Astrocyte of the cerebellum (primary cell): ENCODE measurements around the gene CLCN1.

ENCODE experiments used
- DNase-seq: peaks from one replicate; pipeline ENCODE4 v3.0.0-alpha.2; 2011; ENCODE audit warnings: low read depth
- H3K4me3 ChIP-seq: 2 replicates; pipeline ENCODE4 v1.5.1; 2011; ENCODE audit warnings: mild to moderate bottlenecking, low read depth, low read length, moderate library complexity
- in situ Hi-C: cut with HindIII; loops from 2 replicates; pipeline ENCODE4 v1.10.0; 2017; ENCODE audit warnings: low sequenced_read_pairs
- TF ChIP-seq, protein P1 (sequence below): IDR thresholded peaks from 2 replicates; pipeline ENCODE4 v1.5.1; 2012; ENCODE audit warnings: low read length, low read depth, moderate library complexity, mild to moderate bottlenecking; ENCODE audit errors: missing control alignments

Gene CLCN1

DNA sequence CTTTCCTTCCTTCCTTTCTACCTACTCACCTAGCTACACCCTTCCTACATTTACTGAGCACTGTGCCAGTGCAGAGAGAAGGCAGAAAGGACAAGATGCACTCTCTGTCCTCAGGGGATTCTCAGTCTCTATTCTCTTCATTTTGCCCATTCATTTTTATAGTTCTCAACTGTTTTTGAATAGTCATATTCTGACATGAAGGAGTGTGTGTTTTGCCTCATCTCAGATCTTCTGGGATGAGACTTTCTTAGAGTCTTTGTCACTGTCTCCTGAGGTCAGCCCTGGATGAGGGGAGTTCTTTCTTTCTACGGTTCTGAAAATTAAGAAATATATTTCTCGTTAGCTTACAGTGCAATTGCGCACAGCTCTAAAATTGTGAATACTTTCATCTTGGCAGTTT, 21.3 kb downstream of the CLCN1 start:
- no peak for DNase-seq
- in situ Hi-C loops = no loop called here
- H3K4me3 ChIP-seq = no peak overlapping the region
- TF ChIP-seq, protein P1, sequence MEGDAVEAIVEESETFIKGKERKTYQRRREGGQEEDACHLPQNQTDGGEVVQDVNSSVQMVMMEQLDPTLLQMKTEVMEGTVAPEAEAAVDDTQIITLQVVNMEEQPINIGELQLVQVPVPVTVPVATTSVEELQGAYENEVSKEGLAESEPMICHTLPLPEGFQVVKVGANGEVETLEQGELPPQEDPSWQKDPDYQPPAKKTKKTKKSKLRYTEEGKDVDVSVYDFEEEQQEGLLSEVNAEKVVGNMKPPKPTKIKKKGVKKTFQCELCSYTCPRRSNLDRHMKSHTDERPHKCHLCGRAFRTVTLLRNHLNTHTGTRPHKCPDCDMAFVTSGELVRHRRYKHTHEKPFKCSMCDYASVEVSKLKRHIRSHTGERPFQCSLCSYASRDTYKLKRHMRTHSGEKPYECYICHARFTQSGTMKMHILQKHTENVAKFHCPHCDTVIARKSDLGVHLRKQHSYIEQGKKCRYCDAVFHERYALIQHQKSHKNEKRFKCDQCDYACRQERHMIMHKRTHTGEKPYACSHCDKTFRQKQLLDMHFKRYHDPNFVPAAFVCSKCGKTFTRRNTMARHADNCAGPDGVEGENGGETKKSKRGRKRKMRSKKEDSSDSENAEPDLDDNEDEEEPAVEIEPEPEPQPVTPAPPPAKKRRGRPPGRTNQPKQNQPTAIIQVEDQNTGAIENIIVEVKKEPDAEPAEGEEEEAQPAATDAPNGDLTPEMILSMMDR = no peak

DNA sequence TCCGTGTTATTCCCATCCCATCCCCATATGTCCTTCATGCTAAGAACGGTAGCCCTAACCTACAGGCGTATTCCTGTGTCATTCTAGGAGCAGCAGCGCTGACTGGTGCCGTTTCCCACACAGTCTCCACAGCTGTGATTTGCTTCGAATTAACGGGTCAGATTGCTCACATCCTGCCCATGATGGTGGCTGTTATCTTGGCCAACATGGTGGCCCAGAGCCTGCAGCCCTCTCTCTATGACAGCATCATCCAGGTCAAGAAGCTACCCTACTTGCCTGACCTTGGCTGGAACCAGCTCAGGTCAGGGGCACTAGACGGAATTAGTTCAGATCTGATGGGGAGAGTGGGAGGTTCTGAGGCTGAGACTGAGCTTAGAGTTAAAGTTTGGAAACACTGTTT, 25.9 kb downstream of the CLCN1 start:
- TF ChIP-seq, protein P1 = no peak
- in situ Hi-C loops = no loop called here
- H3K4me3 ChIP-seq = no peak overlapping the region
- DNase-seq = no peak

DNA sequence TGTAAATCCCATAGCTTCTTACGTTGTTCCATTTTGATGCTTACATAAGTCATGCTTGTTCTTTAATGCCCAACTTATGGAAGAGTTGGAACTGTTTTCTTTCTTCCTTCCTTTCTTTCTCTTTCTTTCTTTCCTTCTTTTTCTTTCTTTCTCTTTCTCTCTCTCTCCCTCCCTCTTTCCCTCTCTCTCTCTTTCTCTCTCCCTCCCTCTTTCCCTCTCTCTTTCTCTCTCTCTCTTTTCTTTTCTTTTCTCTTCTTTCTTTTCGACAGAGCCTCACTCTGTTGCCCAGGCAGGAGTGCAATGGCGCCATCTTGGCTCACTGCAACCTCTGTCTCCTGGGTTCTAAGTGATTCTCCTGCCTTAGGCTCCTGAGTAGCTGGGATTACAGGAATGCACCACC, 27.7 kb downstream of the CLCN1 start:
- DNase-seq = no peak
- H3K4me3 ChIP-seq = no peak overlapping the region
- TF ChIP-seq, protein P1 = no peak
- in situ Hi-C loops = no loop called here

DNA sequence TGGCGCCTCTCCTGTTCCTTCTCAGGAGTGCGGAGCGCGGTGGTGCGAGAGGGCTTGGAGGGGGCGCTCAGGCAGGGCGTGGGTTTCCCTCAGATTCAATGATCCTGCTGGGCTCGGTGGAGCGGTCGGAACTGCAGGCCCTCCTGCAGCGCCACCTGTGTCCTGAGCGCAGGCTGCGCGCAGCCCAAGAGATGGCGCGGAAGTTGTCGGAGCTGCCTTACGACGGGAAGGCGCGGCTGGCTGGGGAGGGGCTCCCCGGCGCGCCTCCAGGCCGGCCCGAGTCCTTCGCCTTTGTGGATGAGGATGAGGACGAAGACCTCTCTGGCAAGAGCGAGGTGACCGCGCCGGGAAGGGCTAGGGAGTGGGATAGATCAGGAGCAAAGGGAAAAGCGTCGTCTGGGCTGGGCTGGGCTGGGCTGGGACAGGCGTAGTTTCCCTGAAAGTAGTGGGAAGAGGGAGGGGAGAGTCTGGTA, 29.6 kb downstream of the CLCN1 start:
- in situ Hi-C loops = no loop called here
- H3K4me3 ChIP-seq = peak overlapping the region; percentile 13
- no peak for DNase-seq
- TF ChIP-seq, protein P1 = peak; percentile 51

DNA sequence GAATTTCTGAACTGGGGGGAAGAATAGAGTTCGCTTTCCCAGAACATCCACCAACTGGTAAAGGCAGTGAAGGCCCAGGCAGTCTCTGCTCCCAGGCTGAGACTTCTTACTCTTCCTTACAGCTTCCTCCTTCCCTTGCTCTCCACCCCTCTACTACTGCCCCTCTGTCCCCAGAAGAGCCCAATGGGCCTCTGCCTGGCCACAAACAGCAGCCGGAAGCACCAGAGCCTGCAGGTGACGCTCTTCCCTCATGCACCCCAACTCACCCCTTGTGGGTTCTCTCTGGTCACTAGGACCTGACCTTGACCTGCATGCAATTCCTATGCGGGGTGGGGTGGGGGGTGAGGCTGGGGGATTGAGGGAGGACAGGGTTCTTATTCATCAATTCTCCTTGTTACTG, 30.1 kb downstream of the CLCN1 start:
- in situ Hi-C loops = no loop called here
- H3K4me3 ChIP-seq = no peak overlapping the region
- DNase-seq = no peak
- TF ChIP-seq, protein P1 = no peak

DNA sequence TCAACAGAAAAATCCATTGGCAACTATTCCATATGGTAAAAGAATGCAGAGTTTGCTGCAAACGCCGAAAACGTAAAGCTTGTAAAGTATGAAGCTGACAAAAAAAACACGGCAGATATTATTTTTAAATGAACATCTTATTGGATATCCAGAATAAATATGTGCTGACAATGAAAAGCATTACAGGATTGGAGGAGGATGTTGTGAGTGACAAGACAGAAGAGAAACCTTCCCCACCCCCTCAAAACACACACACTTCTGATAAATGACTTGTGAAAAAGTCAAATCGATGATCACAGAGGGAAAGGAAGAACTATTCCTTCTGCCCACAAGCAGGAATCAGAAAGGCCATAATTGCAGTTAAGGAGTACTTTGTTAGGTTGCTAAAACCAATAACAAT, 32.0 kb downstream of the CLCN1 start:
- in situ Hi-C loops = no loop called here
- H3K4me3 ChIP-seq = no peak overlapping the region
- no peak for DNase-seq
- TF ChIP-seq, protein P1 = no peak

DNA sequence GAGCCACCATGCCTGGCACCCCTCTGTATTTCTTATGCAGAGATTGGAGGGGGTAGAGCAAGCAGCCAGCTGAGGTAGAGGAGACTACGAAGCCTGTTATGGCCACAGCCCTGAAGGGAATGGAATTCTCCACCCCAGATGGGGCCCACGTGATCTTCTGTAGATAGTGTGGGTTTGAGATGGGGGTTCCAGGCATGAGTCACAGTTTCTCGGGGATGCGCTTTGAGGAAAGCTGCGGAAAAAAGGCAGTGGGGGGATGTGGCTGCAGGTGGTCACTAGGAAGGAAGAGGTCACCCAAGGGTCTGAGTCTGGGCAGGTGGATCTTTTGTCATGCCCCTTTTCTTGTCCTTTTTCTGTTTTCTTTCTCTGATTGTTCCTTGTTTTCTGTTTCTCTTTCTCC, 35.1 kb downstream of the CLCN1 start:
- no peak for DNase-seq
- H3K4me3 ChIP-seq = no peak overlapping the region
- in situ Hi-C loops = no loop called here
- TF ChIP-seq, protein P1 = no peak
